HG03565 (cell line): ENCODE results near the gene LIN7B.
"Not testable (repeated sequence)": the region's sequence is repeated elsewhere in the genome, so short reads cannot be mapped to it uniquely, and the experiment has no call there.

Experiments used
- ATAC-seq: cut with Tn5 transposase; IDR thresholded peaks from one replicate; pipeline ENCODE4 v1.9.1; 2021; ENCODE audit warnings: mild to moderate bottlenecking, moderate library complexity; ENCODE audit not compliant: unreplicated experiment

The LIN7B gene

GRCh38 chr19:49141352-49141751 lies 27.2 kb downstream of the LIN7B start:
- no peak for ATAC-seq

DNA sequence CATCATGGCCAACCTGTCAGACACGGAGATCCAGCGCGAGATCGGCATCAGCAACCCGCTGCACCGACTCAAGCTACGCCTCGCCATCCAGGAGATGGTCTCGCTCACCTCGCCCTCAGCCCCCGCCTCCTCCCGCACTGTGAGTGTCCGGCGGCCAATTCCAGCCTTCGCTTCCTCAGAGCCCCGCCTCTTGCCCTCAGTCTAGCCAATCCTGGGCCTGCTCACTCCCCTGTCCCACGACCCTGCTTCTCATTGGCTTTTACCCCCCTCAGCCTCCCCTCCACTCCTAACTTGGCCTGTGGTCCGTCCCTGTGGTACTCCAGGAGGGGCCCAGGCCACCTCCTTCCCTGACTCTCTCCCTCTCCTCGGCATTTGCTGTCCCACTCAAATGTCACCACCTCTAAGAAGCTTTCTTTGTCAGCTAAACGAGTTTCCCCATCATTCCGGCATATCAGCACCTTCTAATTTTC lies 28.7 kb downstream of the LIN7B start:
- no peak for ATAC-seq

- no peak for ATAC-seq
Observed at GRCh38 chr19:49145573-49146407, 31.6 kb downstream of the LIN7B start.

DNA sequence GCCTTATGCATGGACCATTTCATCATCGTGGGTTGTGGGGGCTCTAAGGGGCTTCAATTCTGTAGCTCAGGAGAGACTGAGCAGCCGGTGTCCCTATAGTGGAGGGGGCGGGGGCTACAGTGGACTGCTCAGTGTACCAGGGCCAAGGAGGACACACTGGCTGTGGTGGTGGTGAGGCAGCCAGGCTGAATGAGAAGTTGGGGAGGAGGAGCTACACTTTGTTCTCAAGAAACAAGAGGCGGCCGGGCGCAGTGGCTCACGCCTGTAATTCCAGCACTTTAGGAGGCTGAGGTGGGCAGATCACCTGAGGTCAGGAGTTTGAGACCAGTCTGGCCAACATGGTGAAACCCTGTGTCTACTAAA lies 32.2 kb downstream of the LIN7B start:
- not testable (repeated sequence) for ATAC-seq

DNA sequence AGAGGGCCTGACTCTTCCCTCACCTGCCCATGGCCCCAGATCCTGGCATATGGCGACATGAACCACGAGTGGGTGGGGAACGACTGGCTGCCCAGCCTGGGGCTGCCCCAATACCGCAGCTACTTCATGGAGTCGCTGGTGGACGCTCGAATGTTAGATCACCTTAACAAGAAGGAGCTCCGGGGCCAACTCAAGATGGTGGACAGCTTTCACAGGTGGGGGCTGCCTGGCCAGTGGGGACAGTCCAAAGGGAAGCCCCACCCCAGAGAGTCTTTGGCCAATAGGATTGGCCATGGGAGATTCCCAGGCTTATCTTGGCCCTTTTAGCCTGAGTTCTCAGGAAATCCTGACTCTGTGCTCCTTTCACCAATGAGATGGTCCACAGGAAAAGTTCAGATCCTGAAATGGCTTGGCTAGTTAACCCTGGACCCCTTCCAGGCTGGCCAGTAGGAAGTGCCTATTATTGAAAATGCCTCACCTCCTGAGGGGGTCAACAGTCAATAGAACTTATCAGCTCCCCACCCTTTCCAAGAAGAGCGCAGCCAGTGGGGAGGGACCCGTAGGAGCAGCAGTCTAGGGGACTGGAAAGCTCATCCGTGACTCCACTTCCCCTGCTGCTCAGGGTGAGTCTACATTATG lies 34.0 kb downstream of the LIN7B start:
- ATAC-seq = no peak

GRCh38 chr19:49148784-49149651 lies 34.8 kb downstream of the LIN7B start:
- ATAC-seq = no peak

DNA sequence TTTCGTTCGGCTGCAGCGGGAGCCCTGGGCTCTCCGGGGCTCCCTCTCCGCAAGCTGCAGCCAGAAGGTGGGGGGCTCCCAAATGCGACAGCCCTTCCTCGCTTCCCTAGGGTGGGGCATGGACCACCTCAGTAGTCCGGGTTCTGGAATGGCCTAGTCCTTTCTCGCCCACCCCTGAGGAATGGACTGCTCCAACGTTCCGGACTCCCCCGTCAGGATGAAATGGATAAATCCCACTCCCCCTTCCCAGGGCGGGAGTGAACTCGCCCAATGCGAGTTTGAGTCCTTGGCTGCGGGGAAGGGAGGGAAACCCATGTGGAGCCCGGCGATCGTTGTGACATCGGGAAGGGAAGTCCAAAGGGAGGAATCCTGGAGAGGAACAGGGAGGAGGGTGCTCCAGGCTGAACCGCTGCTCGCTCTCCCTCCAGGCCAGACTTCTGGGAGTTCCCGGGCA lies 35.5 kb downstream of the LIN7B start:
- no peak for ATAC-seq

GRCh38 chr19:49150106-49150943 lies 36.2 kb downstream of the LIN7B start:
- ATAC-seq = no peak

DNA sequence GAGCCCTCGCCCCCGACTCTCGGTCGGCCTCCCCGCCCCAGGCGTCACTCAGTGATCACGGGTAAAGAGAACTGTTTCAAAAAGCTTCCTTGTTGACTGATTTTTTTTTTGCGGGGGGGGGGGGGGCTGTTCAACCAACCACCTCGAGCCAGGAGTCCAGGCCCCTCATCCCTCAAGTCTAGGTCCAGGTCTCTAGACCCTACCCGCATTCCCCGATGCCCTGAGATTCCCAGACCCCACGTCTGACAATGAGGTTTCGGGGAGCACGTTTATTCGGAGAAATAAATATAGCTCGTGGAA lies 36.7 kb downstream of the LIN7B start:
- ATAC-seq = no peak

GRCh38 chr19:49151267-49152118 lies 37.3 kb downstream of the LIN7B start:
- ATAC-seq = no peak

DNA sequence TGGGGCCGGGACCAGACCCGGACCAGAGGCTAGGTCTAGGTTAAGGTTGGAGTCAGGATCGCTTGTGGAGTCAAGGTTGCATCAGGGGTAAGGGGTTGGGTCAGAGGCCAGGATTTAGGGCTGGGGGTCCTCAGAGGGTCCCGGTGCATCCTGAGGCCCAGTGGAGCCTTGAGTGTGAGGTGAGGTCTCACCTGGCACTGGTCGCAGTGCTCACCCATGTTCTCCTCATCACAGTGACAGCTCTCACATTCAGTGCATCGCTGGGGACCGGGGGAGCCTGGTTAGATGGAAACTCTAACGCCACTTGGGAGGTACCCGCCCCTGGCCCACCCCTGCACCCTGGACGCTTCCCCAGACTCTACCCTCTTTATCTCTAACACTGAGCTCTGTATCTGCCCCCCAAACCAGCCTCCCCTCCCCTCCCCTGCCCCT lies 38.0 kb downstream of the LIN7B start:
- no peak for ATAC-seq

- ATAC-seq = no peak
Observed at GRCh38 chr19:49153167-49153809, 39.1 kb downstream of the LIN7B start.

GRCh38 chr19:49154279-49154678 lies 40.1 kb downstream of the LIN7B start:
- no peak for ATAC-seq

DNA sequence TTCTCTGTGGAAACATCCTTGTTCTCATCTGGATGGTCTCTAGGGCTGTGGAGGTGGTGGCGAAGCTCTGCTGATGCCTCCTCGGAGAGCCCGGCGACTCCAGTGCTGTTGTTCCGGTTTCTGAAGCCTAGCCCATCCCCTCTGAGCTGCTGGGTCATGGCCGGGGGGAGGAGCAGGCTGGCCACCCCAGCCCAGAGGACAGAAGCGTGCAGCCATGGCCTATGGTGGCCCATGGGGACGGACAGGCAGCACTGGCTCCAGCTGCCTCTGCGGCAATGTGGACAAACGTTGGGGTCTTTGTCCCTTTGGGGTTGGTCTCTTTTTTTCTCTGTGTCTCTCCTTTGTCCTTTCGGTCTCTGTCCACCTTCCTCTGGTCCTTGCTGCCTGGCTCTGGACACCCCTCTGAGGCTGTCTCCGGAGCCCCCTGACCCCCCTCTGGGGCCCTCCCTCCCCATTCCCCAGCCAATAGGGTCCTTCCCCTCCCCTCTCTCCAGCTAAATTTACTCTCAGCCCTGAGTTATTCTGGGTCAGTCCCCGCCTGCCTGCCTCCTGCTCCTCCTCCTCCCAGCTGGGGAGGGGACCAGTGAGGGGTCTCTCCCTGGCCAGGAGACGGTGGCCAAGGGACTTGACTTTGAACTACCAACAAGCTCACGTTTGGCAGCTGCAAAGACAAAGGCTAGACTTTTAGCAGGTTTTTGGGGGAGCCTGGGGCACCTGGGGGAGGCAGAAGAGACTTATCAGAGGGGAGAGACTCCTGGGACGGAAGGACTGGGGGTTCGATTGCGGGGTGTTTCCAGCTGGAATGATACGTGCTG lies 41.0 kb downstream of the LIN7B start, which contains the start of gene HRC:
TSS of gene HRC (minus strand) at position 392 of the 815 bp plus-strand sequence. CDS start at position 233, 159 bp downstream.
- ATAC-seq = no peak

- ATAC-seq = no peak
Observed at GRCh38 chr19:49155820-49156346, 41.7 kb downstream of the LIN7B start.

GRCh38 chr19:49157445-49158224 lies 43.5 kb downstream of the LIN7B start, which contains the start of gene TRPM4:
TSS of gene TRPM4 (plus strand) at chr19:49157792. CDS start at chr19:49157867, 75 bp downstream.
- ATAC-seq = no peak
